NCI-H1694 (cell line): ENCODE measurements around the gene MCF2L.

Experiments
- DNase-seq: peaks from one replicate; lab custom pipeline; 2025; lab: John Stamatoyannopoulos, UW

Gene MCF2L

DNA sequence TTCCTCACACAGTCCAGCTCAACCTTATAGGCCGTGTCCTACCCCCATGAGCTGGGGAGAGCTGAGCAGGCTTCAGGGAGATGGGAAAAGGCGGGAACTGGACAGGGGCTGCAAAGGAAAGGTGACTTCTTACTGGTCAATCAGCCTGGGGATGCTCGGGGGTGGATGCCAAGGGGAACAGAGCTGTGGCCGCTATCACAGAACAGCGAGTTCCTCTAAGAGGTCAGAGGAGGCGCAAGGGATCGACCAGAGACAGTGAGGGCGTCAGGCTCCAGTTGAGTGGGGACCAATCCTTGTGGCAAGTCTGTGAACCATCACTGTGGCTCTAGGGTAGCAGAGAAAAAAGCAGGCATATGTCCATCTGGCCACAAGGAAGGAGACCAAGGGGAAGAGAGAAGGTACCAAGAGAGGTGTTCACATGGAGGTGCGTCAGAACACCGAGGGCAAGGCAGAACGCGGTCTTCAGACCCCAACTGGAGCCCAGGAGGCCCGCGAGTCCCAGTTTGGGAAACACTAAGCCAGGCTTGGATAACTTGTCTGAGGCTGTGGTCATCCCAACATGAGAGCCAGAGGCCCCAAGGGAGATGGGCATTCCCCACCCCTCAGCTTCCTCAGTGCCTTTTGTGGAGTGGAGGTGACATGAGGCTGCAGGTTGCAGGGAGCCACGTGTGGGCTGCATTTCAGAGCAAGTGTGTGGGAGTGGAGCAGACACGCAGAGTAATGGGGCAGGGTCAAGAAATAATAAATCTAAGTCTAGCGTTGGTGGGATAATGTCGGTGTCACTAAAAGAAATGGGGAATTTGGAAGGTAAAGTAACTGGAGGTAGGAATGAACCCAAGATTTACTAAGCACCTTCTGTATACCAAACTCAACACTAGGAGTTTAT is 157.5 kb downstream of the MCF2L start:
- no peak for DNase-seq

DNA sequence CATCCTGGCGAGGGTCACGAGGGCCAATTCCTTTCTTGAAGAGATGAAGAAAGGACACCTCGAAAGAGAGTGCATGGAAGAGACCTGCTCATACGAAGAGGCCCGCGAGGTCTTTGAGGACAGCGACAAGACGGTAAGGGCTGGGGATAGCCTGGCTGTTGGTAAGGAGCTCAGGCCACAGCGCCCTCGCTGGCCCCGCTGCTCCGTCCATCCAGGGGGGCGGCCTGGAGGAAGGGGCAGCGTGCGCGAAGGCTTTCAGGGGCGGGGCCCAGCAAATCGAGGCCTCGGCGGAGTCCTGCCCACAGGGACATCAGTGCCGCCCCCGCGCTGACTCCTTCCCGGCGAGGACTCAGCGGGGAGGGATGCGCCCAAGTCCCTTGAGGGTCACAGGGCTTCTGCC is 160.5 kb downstream of the MCF2L start:
- DNase-seq: no peak

DNA sequence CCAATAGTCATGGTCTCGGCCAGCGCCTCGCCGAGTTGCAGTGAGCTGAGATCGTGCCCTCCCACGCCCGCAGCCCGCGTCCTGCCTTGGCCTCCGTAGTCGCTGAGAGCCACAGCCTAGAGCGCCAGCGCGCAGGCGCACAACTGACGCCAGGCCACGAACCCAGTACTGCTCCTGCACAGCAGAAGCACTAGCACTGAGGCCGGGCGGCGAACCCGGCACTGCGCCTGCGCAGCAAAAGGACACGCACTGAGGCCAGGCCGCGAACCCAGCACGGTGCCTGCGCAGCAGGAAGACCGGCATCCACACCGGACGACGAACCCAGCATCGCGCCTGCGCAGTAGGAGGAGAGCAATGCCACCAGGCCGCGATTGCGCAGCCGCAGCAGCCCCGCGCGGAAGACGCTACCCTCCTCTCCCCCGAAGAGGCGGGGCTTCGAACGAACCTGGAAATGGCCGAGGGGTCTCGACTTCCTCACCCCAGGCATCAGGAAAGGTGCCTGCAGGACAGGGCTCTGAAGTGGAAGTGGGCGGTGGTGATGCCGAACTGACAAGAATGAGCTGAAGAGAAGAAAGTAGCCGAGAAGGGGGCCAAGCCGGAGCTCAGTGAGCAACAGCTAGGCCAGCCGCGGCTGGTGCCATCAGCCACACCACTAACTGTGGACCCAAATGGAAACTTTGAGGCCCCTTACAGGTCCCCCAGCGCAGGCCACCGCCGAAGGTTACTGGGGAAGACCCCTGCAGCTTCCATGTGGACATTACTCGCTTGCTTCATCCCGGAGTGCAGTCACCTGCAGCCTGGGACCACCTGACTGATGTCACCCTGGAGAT is 161.1 kb downstream of the MCF2L start:
- DNase-seq: no peak

DNA sequence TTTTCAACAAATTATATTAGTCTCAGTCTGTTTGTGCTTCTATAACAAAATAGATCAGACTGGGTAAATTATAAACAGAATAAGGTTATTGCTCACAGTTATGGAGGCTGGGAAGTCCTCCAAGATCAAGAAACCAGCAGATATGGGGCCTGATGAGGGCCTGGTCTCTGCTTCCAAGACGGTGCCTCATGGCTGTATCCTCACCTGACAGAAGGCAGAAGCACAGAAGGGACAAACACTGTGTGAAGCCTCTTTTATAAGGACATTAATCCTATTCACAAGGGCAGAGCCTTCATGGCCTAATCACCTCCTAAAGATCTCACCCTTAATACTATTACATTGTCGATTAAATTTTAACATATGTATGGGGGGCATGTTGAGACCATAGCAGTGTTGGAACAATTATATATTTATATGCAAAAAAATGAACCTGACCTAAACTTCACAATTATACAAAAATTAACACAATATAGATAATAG is 166.3 kb downstream of the MCF2L start:
- no peak for DNase-seq

DNA sequence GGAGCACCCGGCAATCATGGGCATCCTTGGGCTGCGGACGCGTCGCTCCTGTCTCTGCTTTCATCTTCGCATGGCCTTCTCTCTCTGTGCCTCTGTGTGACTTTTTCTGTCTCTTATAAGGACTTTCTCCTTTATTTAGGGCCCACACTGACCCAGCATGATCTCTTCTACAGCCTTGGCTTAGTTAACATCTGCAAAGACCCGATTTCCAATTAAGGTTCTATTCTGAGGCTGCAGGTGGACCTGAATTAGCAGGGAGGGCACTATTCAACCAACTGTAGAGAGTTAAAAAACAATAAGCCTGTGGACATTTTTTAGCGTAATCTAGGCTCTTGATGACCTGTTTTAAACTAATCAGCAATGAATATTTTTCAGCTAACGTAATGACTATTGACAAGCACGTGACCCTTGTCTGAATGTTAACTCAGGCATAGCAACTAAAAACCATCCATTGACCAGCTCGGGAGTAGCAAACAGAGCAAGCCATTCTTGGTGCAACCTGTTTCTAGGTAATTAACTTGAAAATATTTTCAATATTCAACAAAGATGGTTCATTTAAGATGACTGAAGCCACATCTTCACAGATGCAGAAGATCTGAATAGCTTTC is 168.8 kb downstream of the MCF2L start:
- DNase-seq: no peak

DNA sequence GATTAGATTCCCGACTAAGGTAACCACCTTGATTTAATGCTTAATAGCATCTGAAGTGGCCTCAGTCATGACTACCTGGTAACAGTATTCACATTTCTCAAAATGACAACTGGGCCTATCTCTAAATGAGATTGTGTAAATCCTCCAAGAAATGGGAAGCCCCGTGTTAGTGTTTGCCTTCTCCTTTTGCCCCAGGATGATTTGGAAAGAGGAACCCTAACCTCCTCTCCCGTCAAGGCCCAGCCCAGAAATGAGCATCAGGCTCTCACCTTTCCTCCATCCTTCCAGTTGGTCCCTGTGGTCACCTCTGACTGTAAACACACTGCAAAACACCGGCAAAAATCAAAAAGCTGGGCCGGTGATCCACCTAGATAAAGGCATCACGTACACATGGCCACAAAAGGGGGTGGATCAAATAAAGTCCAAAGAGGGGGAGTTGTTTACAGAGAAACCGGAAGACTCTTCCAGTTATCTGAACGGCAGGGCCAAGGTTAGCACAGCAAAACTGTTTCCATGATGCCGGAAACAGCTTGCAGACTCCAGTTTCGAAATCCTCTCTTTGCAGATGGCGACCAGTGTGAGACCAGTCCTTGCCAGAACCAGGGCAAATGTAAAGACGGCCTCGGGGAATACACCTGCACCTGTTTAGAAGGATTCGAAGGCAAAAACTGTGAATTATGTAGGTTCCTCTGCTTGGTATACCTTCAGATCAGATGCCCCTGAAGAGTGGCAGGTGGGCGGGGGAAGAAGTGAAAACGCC is 170.0 kb downstream of the MCF2L start:
- no peak for DNase-seq

DNA sequence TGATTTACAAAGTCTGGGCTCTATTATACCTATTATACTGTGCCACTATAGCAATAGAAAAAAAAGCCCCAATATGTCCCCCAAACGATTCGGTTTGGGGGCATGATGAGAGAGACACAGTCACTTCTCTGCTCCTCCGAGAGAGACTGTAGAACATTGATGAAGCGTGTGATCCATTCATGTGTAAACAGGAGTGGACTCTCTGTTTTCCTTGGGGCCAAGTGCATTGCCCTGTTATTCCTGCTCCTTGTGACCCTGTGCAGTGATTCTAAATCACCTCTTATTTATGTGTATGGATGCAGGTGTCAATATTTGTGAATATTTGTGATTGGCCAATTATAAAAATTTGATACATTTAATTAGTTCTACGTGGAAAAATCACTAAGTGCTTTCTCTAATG is 170.6 kb downstream of the MCF2L start:
- no peak for DNase-seq

DNA sequence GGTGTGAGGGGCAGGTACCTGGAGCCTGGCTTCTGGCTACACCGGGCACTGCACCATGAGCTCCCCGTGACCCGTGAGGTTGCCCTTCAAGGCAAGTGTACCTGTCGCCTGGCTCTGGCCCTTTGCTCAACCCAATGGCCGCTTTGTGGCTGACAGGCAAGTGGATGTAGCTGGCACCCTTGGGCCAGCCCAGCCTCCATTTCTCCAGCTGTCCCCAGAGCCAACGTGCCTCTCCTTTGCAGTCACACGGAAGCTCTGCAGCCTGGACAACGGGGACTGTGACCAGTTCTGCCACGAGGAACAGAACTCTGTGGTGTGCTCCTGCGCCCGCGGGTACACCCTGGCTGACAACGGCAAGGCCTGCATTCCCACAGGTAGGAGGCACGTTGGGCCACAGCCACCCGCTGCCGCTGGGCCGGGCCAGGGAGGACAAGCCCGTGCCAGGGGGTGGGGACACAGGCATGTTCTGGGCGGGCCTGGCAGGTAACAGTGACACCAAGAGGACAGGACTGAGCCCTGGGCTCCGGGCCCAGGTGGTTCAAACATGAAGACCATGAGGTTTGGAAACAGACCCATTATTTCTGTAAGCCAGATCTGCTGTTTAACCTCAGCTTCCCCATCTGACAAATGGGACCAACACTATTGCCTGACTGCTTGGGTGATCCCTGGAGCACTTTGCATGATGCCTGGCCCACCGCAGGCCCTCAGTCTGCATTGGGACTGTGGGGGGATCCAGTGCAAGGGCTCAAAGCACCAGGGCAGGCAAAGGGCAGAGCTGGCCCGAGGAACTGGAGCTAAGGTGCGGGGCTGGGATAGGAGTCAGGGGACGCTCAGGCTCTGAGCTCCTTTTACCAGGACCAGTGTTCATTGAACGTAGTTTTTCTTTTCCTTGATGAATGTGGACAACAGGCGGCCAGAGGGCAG is 171.9 kb downstream of the MCF2L start:
- DNase-seq: no peak

DNA sequence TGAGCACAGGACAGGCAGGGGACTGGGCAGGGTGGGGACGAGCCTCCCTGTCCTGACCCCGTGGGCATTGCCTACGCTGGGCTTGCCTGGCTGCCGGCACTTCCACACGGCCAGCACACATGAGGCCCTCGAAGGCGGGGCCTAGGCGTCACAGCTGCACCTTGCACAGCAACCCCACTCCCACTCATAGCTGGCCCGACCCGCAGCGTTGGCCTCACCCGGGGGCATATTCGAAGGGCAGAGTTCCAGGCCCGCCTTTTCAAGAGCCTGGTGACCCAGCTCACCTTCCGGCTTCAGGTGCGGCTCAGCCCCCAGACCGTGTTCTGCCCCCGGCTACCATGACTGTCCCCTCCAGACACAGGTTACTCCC is 172.6 kb downstream of the MCF2L start:
- DNase-seq: no peak

DNA sequence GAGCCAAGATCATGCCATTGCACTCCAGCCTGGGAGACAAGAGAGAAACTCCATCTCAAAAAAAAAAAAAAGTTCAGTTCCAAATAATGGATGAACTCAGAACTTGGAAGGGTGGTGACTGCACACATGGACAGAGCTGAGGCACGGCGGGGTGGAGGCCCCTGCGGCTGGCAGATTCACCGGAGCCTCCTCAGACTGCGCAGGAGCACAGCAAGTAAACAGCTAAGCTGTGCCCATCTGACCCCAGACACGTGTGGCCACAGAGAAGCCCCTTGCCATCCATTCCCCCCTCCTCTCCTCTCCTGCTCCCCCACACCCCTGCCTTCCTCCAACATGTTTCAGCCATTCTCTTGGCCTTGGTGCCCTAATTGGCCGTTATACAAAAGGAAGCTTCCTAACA is 173.9 kb downstream of the MCF2L start:
- no peak for DNase-seq

DNA sequence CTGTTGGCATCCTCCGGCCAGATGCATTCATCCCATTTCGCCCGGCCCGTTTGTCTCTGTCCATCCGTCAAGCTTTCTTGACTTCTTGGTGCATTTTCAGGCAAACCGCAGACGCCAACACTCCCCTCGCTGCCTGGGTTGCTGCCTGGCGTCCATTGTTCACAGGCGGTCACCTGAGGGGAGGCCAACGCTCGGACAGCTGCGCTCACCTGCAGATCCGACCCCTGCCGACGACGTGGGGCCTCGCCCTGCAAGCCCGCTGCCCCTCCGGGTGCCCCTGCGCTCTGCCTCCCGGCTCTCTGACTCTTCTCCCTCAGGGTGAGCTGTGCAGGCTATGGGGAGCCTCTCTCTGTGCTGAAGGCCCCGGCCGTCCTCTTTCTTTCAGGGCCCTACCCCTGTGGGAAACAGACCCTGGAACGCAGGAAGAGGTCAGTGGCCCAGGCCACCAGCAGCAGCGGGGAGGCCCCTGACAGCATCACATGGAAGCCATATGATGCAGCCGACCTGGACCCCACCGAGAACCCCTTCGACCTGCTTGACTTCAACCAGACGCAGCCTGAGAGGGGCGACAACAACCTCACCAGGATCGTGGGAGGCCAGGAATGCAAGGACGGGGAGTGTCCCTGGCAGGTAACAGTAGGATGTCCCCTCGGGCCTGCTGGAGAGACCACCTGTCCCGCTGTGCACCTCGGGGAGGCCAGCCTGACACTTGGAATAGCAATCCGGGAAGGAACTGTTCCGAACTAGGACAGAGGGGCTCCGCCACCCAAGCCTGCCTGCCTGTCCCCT is 174.6 kb downstream of the MCF2L start:
- DNase-seq: no peak

DNA sequence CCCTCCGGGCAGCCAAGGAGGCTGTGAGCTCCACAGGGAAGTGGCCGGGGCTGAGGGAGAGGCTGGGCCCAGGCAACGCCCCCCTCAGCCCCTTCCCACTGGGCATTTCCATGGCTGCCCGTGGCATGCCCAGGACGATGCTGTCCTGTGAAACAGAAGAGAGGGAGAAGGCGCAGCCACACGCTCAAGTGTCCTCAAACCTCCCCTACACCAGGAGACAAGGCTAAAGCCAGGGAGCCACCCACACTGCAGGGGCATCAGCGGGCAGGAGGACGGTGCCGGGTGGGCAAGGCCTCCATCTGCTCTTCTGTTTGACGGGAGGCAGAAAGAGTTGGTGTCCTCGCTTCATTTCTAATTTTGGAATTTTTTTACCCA is 175.2 kb downstream of the MCF2L start:
- no peak for DNase-seq

DNA sequence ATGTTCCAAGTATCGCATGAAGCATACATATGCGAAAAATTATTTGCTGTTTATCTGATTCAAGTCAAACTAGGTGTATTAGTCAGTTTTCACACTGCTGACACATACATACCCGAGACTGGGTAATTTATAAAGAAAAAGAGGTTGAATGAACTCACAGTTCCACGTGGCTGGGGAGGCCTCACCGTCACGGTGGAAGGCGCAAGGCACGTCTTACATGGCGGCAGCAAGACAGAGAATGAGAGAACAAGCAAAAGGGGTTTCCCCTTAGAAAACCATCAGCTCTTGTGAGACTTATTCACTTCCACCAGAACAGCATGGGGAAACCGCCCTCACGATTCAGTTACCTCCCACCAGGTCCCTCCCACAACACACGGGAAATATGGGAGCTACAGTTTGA is 176.5 kb downstream of the MCF2L start:
- DNase-seq: no peak

DNA sequence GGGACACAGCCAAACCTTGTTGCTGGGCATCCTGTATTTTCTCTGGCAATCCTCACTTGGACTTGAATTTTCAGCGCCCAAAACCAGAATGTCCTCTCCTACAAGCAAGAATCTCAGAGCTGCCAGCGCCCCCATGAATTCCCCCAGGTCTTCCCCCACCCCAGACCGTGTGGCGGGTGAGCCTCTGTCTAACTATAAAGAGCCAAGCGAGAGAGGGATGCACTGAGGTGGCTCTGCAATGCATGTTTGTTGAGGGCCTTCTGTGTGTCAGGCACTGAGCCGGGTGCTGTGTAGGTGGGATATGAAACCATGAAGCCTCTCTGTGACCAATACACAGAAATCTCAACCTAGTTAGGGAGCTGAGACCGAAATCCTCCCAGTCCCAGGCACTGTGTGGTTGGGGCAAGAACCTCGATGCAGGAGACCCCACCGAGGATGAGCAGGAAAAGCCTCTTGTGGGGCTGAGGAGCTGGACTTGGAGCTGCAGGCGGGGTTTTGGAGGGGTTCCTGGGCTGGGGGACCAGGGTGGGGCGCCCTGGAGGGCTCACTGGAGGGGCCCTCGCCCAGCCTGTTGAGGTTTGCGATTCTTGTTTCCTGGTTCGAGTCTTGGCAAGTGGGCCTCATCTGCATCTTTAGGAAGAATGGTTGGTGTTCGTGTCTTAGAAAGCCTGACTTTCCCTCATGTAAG is 177.0 kb downstream of the MCF2L start:
- no peak for DNase-seq

DNA sequence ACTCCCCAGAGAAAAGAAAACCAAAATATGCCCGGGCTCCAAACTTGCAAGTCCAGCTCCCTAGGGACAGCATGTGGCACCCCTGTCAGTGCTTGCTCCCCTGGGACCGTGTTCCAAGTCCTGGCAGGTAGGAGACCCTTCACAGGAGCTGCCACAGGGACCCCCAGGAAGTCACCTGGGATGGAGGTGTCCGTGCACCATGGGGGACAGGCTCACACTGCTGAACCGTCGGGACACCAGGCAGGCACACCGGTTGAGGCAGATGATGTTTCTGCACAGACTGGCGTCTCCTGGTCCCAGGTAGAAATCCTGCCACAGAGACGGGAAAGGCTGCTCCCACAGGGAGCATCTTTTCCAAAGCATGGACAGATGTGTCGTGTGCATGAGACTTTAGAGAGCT is 177.7 kb downstream of the MCF2L start:
- no peak for DNase-seq

DNA sequence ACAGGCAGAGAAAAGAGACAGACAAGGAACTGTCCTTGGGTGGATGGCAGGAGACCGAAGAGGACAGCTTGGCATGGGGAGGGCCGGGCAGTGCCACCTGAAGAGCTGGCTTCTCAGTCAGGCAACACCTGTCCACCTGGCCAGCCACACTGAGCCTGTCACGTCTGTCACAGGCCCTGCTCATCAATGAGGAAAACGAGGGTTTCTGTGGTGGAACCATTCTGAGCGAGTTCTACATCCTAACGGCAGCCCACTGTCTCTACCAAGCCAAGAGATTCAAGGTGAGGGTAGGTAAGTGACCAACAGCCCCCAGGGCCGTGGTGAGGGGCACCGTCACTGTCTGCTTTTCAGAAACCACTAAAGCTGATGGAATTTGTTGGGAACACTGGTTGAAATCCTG is 178.2 kb downstream of the MCF2L start:
- DNase-seq: no peak

DNA sequence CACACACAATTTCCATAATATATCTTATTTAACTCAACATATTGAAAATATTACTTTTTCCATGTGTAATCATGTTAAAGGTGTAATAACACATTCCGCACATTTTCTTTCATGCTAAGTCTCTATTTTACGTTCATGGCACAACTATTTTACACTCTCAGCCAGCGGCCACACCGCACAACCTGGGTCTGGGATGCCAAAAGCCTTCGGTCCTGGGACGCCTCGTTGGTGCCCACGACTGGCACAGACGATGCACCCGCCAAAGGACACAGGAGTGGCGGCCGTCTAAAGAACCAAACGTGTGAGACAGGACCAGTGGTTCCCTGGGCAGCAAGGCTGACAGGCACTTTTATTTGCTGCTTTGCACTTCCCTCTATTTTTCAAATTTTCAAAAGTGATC is 179.4 kb downstream of the MCF2L start:
- no peak for DNase-seq

DNA sequence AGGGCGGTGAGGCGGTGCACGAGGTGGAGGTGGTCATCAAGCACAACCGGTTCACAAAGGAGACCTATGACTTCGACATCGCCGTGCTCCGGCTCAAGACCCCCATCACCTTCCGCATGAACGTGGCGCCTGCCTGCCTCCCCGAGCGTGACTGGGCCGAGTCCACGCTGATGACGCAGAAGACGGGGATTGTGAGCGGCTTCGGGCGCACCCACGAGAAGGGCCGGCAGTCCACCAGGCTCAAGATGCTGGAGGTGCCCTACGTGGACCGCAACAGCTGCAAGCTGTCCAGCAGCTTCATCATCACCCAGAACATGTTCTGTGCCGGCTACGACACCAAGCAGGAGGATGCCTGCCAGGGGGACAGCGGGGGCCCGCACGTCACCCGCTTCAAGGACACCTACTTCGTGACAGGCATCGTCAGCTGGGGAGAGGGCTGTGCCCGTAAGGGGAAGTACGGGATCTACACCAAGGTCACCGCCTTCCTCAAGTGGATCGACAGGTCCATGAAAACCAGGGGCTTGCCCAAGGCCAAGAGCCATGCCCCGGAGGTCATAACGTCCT is 180.0 kb downstream of the MCF2L start:
- no peak for DNase-seq
